Neural cell (in vitro differentiated cells): ENCODE results near the gene SEL1L3. TPM values are rescaled to one million over a fixed set of nuclear protein-coding genes. Genes with fewer than 3 reads are reported as not detected.

Source experiments
- H2AFZ ChIP-seq: fragments of 200-600, 300-800 bp; sonication (generic), shearing (Covaris generic); 2 replicates; pipeline ENCODE4 v1.6.0; 2014; ENCODE audit warnings: low read depth, mild to moderate bottlenecking, antibody characterized with exemption, low read length, moderate library complexity
- H3F3A ChIP-seq: fragments of 200-600 bp; shearing (Covaris generic); 2 replicates; pipeline ENCODE4 v1.6.1; 2016; ENCODE audit warnings: mild to moderate bottlenecking, moderate library complexity, mixed read lengths, antibody characterized with exemption, low read length; ENCODE audit not compliant: insufficient read depth, poor library complexity, severe bottlenecking
- H3K27ac ChIP-seq: fragments of 200-600, 300-800 bp; sonication (generic), shearing (Covaris generic); 2 replicates; pipeline ENCODE4 v1.5.1; 2014; ENCODE audit warnings: mild to moderate bottlenecking, low read length, moderate library complexity
- H3K27me3 ChIP-seq: fragments of 300-800, 200-600 bp; sonication (generic), shearing (Covaris generic); 2 replicates; pipeline ENCODE4 v1.6.0; 2014; ENCODE audit warnings: mild to moderate bottlenecking, low read depth, low read length, moderate library complexity; ENCODE audit not compliant: insufficient read depth
- H3K36me3 ChIP-seq: fragments of 300-800, 200-600 bp; sonication (generic), shearing (Covaris generic); 2 replicates; pipeline ENCODE4 v1.5.1; 2014; ENCODE audit warnings: mild to moderate bottlenecking, antibody characterized with exemption, low read length, moderate library complexity; ENCODE audit not compliant: insufficient read depth
- H3K4me2 ChIP-seq: fragments of 300-800, 200-600 bp; sonication (generic), shearing (Covaris generic); 2 replicates; pipeline ENCODE4 v1.6.0; 2014; ENCODE audit warnings: mild to moderate bottlenecking, low read length
- H3K4me3 ChIP-seq: fragments of 300-800, 200-600 bp; sonication (generic), shearing (Covaris generic); 2 replicates; pipeline ENCODE4 v1.5.1; 2014; ENCODE audit warnings: mild to moderate bottlenecking, low read length, moderate library complexity
- H3K79me2 ChIP-seq: fragments of 200-600 bp; shearing (Covaris generic); replicated peaks from 2 replicates; pipeline ENCODE4 v1.6.0; 2014; ENCODE audit warnings: mild to moderate bottlenecking, low read length, moderate library complexity; ENCODE audit not compliant: insufficient read depth
- H3K9ac ChIP-seq: fragments of 300-800, 200-600 bp; sonication (generic), shearing (Covaris generic); 2 replicates; pipeline ENCODE4 v1.6.1; 2016; ENCODE audit warnings: mild to moderate bottlenecking, low read length, mixed read lengths
- H3K9me2 ChIP-seq: fragments of 200-600 bp; shearing (Covaris generic); 2 replicates; pipeline ENCODE4 v1.6.1; 2016; ENCODE audit warnings: mild to moderate bottlenecking, low read length, mixed read lengths; ENCODE audit not compliant: insufficient read depth
- H3K9me3 ChIP-seq: fragments of 200-600, 300-800 bp; sonication (generic), shearing (Covaris generic); 2 replicates; pipeline ENCODE4 v1.6.1; 2016; ENCODE audit warnings: mild to moderate bottlenecking, mixed run types, low read length, moderate library complexity, mixed read lengths
- H4K20me1 ChIP-seq: fragments of 200-600 bp; shearing (Covaris generic); 2 replicates; pipeline ENCODE4 v1.6.1; 2016; ENCODE audit warnings: mild to moderate bottlenecking, mixed run types; ENCODE audit not compliant: insufficient read depth
- EP300 ChIP-seq: fragments of 450-650 bp; conservative IDR thresholded peaks from 2 replicates; pipeline ENCODE4 v1.6.1; 2014; ENCODE audit warnings: antibody characterized with exemption, mild to moderate bottlenecking, moderate library complexity; ENCODE audit not compliant: poor library complexity, severe bottlenecking
- EZH2 ChIP-seq: fragments of 200-600, 300-800 bp; shearing (Covaris generic), sonication (generic); IDR thresholded peaks from 2 replicates; pipeline ENCODE4 v1.6.1; 2014; ENCODE audit warnings: antibody characterized with exemption, low read length, borderline replicate concordance, mild to moderate bottlenecking; ENCODE audit not compliant: insufficient read depth, poor library complexity, severe bottlenecking
- MXI1 ChIP-seq: fragments of 450-650 bp; conservative IDR thresholded peaks from 2 replicates; pipeline ENCODE4 v1.6.1; 2014; ENCODE audit warnings: antibody characterized with exemption, mild to moderate bottlenecking; ENCODE audit not compliant: poor library complexity, severe bottlenecking
- POLR2AphosphoS5 ChIP-seq: IDR thresholded peaks from 2 replicates; pipeline ENCODE4 v1.6.1; 2012
- RAD21 ChIP-seq: fragments of 450-650 bp; conservative IDR thresholded peaks from 2 replicates; pipeline ENCODE4 v1.6.1; 2014; ENCODE audit warnings: antibody characterized with exemption, mild to moderate bottlenecking, moderate library complexity
- REST ChIP-seq: IDR thresholded peaks from 2 replicates; pipeline ENCODE4 v1.6.1; 2012; ENCODE audit warnings: borderline replicate concordance
- SMC3 ChIP-seq: fragments of 450-650 bp; conservative IDR thresholded peaks from 2 replicates; pipeline ENCODE4 v1.6.1; 2014; ENCODE audit warnings: antibody characterized with exemption, mild to moderate bottlenecking, moderate library complexity; ENCODE audit not compliant: poor library complexity
- TAF1 ChIP-seq: IDR thresholded peaks from 2 replicates; pipeline ENCODE4 v1.6.1; 2012; ENCODE audit warnings: low read depth
- polyA plus RNA-seq: library from polyadenylated mRNA; depleted of rRNA; stranded (reverse); fragments of >200 nt; gene quantifications from 2 replicates; pipeline ENCODE4 v1.2.3, GENCODE V29; 2014
- TF ChIP-seq, protein P1 (sequence below): fragments of 450-650 bp; IDR thresholded peaks from 2 replicates; pipeline ENCODE4 v1.5.1; 2014; ENCODE audit warnings: antibody characterized with exemption, mild to moderate bottlenecking, moderate library complexity; ENCODE audit not compliant: poor library complexity, severe bottlenecking

SEL1L3 gene
- polyA plus RNA-seq, 1 donor from 2014 or later: 2.0 TPM

- Histone ChIP-seq H3K36me3 (no peaks in the 10 kb centered on the region), H3K27me3 (no peaks in the 10 kb centered on the region), H3K4me3 (no peak overlapping the region), H2AFZ (no peak overlapping the region), H3K79me2 (no peaks in the 10 kb centered on the region), H3F3A (no peaks in the 10 kb centered on the region), H3K9me3 (no peaks in the 10 kb centered on the region), H4K20me1 (no peaks in the 10 kb centered on the region), H3K4me2 (no peak overlapping the region), H3K9ac (no peak overlapping the region), H3K27ac (no peak overlapping the region), H3K9me2 (no peaks in the 10 kb centered on the region)
- TF ChIP-seq REST (no peak), SMC3 (no peak), EP300 (no peak), TAF1 (no peak), POLR2AphosphoS5 (no peak), EZH2 (no peak), MXI1 (no peak), RAD21 (no peak)
- TF ChIP-seq, protein P1, sequence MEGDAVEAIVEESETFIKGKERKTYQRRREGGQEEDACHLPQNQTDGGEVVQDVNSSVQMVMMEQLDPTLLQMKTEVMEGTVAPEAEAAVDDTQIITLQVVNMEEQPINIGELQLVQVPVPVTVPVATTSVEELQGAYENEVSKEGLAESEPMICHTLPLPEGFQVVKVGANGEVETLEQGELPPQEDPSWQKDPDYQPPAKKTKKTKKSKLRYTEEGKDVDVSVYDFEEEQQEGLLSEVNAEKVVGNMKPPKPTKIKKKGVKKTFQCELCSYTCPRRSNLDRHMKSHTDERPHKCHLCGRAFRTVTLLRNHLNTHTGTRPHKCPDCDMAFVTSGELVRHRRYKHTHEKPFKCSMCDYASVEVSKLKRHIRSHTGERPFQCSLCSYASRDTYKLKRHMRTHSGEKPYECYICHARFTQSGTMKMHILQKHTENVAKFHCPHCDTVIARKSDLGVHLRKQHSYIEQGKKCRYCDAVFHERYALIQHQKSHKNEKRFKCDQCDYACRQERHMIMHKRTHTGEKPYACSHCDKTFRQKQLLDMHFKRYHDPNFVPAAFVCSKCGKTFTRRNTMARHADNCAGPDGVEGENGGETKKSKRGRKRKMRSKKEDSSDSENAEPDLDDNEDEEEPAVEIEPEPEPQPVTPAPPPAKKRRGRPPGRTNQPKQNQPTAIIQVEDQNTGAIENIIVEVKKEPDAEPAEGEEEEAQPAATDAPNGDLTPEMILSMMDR: no peak
Measured at GRCh38 chr4:25892796-25893195, 30.0 kb upstream of the SEL1L3 start.

DNA sequence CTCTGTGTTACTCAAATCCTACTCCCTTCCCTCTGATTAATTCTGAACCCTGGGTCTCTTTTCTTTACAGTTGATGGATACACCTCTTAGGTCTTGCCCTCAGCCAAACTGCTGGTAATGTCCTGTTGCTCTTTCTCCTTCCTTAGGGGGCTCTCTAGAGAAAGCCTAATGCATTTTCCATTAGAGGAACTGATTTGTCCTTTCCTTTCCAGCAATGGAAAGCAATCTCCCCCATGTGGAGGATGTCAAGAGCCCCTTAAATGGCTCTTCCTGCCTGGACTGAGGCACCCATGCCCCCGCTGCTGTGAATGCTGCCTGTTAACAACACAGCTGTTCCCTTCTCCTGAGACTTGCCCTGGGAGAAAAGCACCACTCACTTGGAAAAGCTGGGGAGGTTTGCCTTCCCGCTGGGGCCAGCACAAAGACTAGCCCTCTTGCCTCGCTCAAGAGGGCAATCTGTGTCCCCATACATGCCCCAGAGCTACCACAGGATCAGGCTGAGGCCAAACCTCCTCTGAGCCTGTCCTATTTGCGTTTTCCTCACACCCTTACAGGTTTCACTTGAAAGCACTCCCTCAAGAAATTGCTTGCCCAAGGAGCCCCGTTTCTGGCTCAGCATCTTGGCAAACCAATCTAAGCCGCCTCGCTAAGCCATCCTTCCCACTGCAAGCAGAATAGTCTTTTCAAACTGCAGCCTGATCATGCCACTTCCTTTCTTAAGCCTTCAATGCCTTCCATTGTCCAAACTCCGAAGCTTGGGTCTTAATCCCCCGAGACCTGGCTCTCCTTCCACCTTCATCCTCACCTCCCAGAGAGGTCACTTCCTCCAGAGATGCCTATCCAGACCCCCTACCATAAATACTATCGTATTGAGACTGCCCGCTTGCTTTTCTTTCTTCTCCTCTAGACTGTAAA lies 28.0 kb upstream of the SEL1L3 start:
- Histone ChIP-seq H3K27ac (peak overlapping the region; percentile 20), H3K9me3 (no peaks in the 10 kb centered on the region), H3K4me3 (no peak overlapping the region), H3K79me2 (no peaks in the 10 kb centered on the region), H4K20me1 (no peaks in the 10 kb centered on the region), H3K9me2 (no peaks in the 10 kb centered on the region), H3K36me3 (no peaks in the 10 kb centered on the region), H3F3A (no peaks in the 10 kb centered on the region), H3K9ac (no peak overlapping the region), H3K27me3 (no peaks in the 10 kb centered on the region), H3K4me2 (no peak overlapping the region), H2AFZ (no peak overlapping the region)
- TF ChIP-seq REST (peak; percentile 25), POLR2AphosphoS5 (no peak)
